Measurements from ENCODE around the gene UMPS. TPM values are rescaled to one million over a fixed set of nuclear protein-coding genes. Genes with fewer than 3 reads are reported as not detected.

Gene UMPS
- total and polyA plus RNA-seq, 2 of the 4 experiments (the other 2 are of a cell fraction): 18.7 to 26.7 TPM

DNA sequence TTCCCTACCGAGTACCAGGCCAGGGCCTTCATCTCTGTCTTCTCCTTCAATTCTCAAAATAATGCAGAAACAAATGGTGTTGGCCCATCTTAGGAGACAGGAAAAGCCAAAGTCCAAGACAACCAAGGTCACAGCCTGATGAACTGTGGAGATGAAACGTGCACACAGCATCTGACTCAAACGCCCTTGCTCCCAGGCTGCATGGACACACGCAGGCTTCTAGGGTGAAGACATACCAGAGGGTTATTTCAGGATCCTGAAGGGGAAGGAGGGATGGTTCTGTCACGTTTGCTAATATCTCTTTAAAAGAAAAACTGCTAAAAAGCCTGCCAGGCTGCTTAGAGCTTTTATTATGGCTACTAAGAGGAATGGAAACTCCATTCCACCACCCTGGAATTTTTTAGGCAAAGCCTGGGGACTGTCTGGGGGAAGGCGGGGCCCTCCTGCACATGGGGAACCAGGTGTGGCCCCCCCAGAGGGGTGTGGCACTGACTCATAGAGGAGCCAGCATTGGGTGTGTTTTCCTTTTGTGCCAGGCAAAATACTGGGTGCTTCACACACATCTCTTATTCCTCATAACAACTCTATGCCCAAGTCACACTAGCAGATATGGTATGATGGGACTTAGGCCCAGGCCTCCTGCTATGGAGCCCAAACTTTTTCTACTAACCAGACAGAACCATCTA lies 62.9 kb downstream of the UMPS start:
- dilution Hi-C loops (cut with HindIII; ENCODE audit: low sequenced_read_pairs, unreplicated experiment) (no loop called here), in situ Hi-C loops (cut with MboI; ENCODE audit: low sequenced_read_pairs) (no loop called here)
- peaks cover 0 to 39% of the 10 kb centered on the region in 2 experiments; a peak in 2 of 4 replicates for H3K79me1 ChIP-seq (ENCODE audit: low read depth in 1 of 2, low read length in 2 of 2)

More for the DNA sequence above, 62.9 kb downstream of the UMPS start:
- Histone ChIP-seq H4K20me1 (ENCODE audit: insufficient read depth, low read length) (peaks cover 8% of the 10 kb centered on the region; the same call in 1 of the 2 replicates), H2AK5ac (ENCODE audit: low read depth, low read length) (0 out of 2 replicates have a peak overlapping the region, but pooled peaks have one; percentile 20), H3K4me3 (ENCODE audit: insufficient read depth, low read depth, low read length) (no peak overlapping the region), H3K18ac (ENCODE audit: low read depth, low read length) (no peak overlapping the region), H4K8ac (ENCODE audit: low read depth in 2 of 2, low read length in 2 of 2) (no peak overlapping the region), H2BK5ac (ENCODE audit: low read depth, low read length, poor library complexity, severe bottlenecking) (no peak overlapping the region), H3K14ac (replicated peaks; ENCODE audit: low read depth, low read length) (peak overlapping the region; percentile 7; the same call in 1 of the 2 replicates), H4K5ac (ENCODE audit: low read depth, low read length) (no peak overlapping the region), H3K27ac (ENCODE audit: insufficient read depth, low read length) (no peak overlapping the region), H3K4me1 (ENCODE audit: control insufficient read depth, insufficient read depth, low read length) (peaks cover 8% of the 10 kb centered on the region), H4K91ac (ENCODE audit: insufficient read depth, low read depth, low read length) (no peak overlapping the region), H2AK9ac (replicated peaks; ENCODE audit: low read depth, low read length, poor library complexity) (no peak overlapping the region), H3K4ac (ENCODE audit: low read depth, low read length) (no peak overlapping the region), H3K9me3 (ENCODE audit: control insufficient read depth, insufficient read depth, low read length) (no peaks in the 10 kb centered on the region), H3K4me2 (ENCODE audit: low read depth, low read length) (no peak overlapping the region), H3K56ac (ENCODE audit: extremely low read depth, insufficient read depth, low read length) (no peak overlapping the region), H2BK120ac (ENCODE audit: low read depth, low read length) (peak overlapping the region; percentile 2; the same call in 1 of the 2 replicates), H2BK20ac (ENCODE audit: low read depth, low read length) (no peak overlapping the region), H2AFZ (replicated peaks; ENCODE audit: low read length, poor library complexity) (no peak overlapping the region), H3K9me1 (ENCODE audit: insufficient read depth, low read length) (peaks cover 17% of the 10 kb centered on the region), H3K9ac (ENCODE audit: low read depth, low read length) (no peak overlapping the region), H3K27me3 (ENCODE audit: control insufficient read depth, insufficient read depth, low read length) (no peaks in the 10 kb centered on the region), H2BK15ac (ENCODE audit: low read depth, low read length) (peak overlapping the region; percentile 38; the same call in 1 of the 3 replicates), H3K23ac (ENCODE audit: low read depth, low read length) (no peak overlapping the region), H3K36me3 (ENCODE audit: control insufficient read depth, insufficient read depth, low read length) (peaks cover 23% of the 10 kb centered on the region)
- no TSS peak for BruUV-seq (replicated peaks)
- TF ChIP-seq, protein P1, sequence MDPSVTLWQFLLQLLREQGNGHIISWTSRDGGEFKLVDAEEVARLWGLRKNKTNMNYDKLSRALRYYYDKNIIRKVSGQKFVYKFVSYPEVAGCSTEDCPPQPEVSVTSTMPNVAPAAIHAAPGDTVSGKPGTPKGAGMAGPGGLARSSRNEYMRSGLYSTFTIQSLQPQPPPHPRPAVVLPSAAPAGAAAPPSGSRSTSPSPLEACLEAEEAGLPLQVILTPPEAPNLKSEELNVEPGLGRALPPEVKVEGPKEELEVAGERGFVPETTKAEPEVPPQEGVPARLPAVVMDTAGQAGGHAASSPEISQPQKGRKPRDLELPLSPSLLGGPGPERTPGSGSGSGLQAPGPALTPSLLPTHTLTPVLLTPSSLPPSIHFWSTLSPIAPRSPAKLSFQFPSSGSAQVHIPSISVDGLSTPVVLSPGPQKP (IDR thresholded peaks at IDR 0.05; ENCODE audit: borderline replicate concordance, low read depth, low read length): no peak
- no peak for TF ChIP-seq MXI1 (IDR thresholded peaks at IDR 0.05; ENCODE audit: borderline replicate concordance, low read depth, low read length)
- TF ChIP-seq SMC3 (IDR thresholded peaks at IDR 0.05; ENCODE audit: low read depth, low read length): no peak
- TF ChIP-seq MAFK (IDR thresholded peaks at IDR 0.05; ENCODE audit: low read depth, low read length): no peak
- TF ChIP-seq, protein P2, sequence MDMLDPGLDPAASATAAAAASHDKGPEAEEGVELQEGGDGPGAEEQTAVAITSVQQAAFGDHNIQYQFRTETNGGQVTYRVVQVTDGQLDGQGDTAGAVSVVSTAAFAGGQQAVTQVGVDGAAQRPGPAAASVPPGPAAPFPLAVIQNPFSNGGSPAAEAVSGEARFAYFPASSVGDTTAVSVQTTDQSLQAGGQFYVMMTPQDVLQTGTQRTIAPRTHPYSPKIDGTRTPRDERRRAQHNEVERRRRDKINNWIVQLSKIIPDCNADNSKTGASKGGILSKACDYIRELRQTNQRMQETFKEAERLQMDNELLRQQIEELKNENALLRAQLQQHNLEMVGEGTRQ (IDR thresholded peaks at IDR 0.05; ENCODE audit: low read depth, low read length): no peak
- TF ChIP-seq, protein P3, sequence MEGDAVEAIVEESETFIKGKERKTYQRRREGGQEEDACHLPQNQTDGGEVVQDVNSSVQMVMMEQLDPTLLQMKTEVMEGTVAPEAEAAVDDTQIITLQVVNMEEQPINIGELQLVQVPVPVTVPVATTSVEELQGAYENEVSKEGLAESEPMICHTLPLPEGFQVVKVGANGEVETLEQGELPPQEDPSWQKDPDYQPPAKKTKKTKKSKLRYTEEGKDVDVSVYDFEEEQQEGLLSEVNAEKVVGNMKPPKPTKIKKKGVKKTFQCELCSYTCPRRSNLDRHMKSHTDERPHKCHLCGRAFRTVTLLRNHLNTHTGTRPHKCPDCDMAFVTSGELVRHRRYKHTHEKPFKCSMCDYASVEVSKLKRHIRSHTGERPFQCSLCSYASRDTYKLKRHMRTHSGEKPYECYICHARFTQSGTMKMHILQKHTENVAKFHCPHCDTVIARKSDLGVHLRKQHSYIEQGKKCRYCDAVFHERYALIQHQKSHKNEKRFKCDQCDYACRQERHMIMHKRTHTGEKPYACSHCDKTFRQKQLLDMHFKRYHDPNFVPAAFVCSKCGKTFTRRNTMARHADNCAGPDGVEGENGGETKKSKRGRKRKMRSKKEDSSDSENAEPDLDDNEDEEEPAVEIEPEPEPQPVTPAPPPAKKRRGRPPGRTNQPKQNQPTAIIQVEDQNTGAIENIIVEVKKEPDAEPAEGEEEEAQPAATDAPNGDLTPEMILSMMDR (conservative IDR thresholded peaks at IDR 0.05; ENCODE audit: low read depth, low read length): no peak
- no peak for TF ChIP-seq CEBPB (IDR thresholded peaks at IDR 0.05; ENCODE audit: low read depth, low read length)
- no peak for TF ChIP-seq POLR2A (IDR thresholded peaks at IDR 0.05; ENCODE audit: low read depth, low read length)
- TF ChIP-seq NFE2L2 (IDR thresholded peaks at IDR 0.05; ENCODE audit: low read depth, low read length): no peak
- TF ChIP-seq RAD21 (IDR thresholded peaks at IDR 0.05; ENCODE audit: low read length): no peak
- TF ChIP-seq MAZ (IDR thresholded peaks at IDR 0.05; ENCODE audit: borderline replicate concordance, low read depth, low read length): no peak
- TF ChIP-seq BHLHE40 (IDR thresholded peaks at IDR 0.05; ENCODE audit: low read depth, low read length): no peak
- intact Hi-C loops (cut with micrococcal nuclease): no loop called here
- DNase-seq (no peak), ATAC-seq (ENCODE audit: low read depth) (no peak)
- ChIA-PET POLR2A (ENCODE audit: unreplicated experiment) (no interaction called here), CTCF (interaction anchor here (0.6 kb wide), 1 partner anchor 409 kb away, joined by 3 read pairs; no protein-coding TSS in a partner anchor)
- 100% methylated on average over 1 of the region's 6 CpGs; no CpG with 5 or more reads in 1 of the 2 experiments for WGBS, 2 experiments (ENCODE audit: extremely low coverage in 2 of 2, insufficient read length in 1 of 2)
